Small intestine (tissue), 7 donors: ENCODE results near the gene HINT2. TPM values are rescaled to one million over a fixed set of nuclear protein-coding genes. Genes with fewer than 3 reads are reported as not detected.

Source experiments
- DNase-seq, 2 donors: peaks; one replicate each; pipeline versions ENCODE4 v3.0.0 to v3.0.0-alpha.2; 2013
- FAIRE-seq: peaks from 2 replicates; lab custom pipeline; 2012; peaks lifted over from hg19 to GRCh38; lab: Jason Lieb, UNC
- H3K27ac ChIP-seq, 3 donors: one replicate each; pipeline ENCODE4 v1.5.1; 2013; ENCODE audit warnings: low read length in 2 of 3, mild to moderate bottlenecking in 2 of 3, control low read depth in 1 of 3, inconsistent platforms in 1 of 3, low read depth in 1 of 3, moderate library complexity in 1 of 3
- H3K27me3 ChIP-seq, 3 donors: one replicate each; pipeline ENCODE4 v1.6.1; 2013; ENCODE audit warnings: low read length in 3 of 3, inconsistent platforms in 1 of 3; ENCODE audit not compliant: control insufficient read depth in 3 of 3, insufficient read depth in 3 of 3
- H3K36me3 ChIP-seq, 3 donors: one replicate each; pipeline ENCODE4 v1.6.1; 2013; ENCODE audit warnings: low read length in 3 of 3, inconsistent platforms in 1 of 3, low read depth in 1 of 3, mild to moderate bottlenecking in 1 of 3, moderate library complexity in 1 of 3; ENCODE audit not compliant: control insufficient read depth in 3 of 3, insufficient read depth in 2 of 3
- H3K4me1 ChIP-seq, 3 donors: one replicate each; pipeline ENCODE4 v1.6.1; 2013; ENCODE audit warnings: low read length in 2 of 3, inconsistent platforms in 1 of 3, low read depth in 1 of 3, mild to moderate bottlenecking in 1 of 3, moderate library complexity in 1 of 3; ENCODE audit not compliant: control insufficient read depth in 3 of 3, insufficient read depth in 2 of 3
- H3K4me3 ChIP-seq, 3 donors: one replicate each; pipeline ENCODE4 v1.5.1; 2013; ENCODE audit warnings: low read length in 3 of 3, control low read depth in 1 of 3, inconsistent platforms in 1 of 3, low read depth in 1 of 3, mild to moderate bottlenecking in 1 of 3, moderate library complexity in 1 of 3
- H3K9me3 ChIP-seq, 2 donors: one replicate each; pipeline ENCODE4 v1.6.1; 2013; ENCODE audit warnings: low read depth in 1 of 2, low read length in 1 of 2; ENCODE audit not compliant: control insufficient read depth in 2 of 2, insufficient read depth in 1 of 2
- WGBS, 3 donors: extraction: QIAGEN DNeasy Blood & Tissue Kit; methylation state at CpG; one replicate each; pipeline ENCODE4 v1.1.7; 2013; 5-methylcytosine and 5-hydroxymethylcytosine counted together
- polyA plus RNA-seq, 4 donors: library from polyadenylated mRNA; stranded (reverse) in 3 of 4; unstranded in 1 of 4; fragments of 200-250 nt in 3 of 4; fragments of 120-200 nt in 1 of 4; gene quantifications; one replicate each; pipeline versions ENCODE4 v1.2.1 to v1.2.3, GENCODE V29; 2013
- donor health status: healthy with polysubstance abuse.
- donor health status: control.
- donor health status: control.
- donor health status: Bipolar disorder and iron deficiency.
- donor health status: healthy.

The HINT2 gene
- polyA plus RNA-seq, 4 donors = 34.4 to 138 (median 93.9) TPM

- peak in 1 of 2 donors; percentile 46 for DNase-seq
- 76 to 91% (median 76%) methylated on average over 3 of the region's 3 CpGs for WGBS, 3 donors
These were observed 20.4 kb upstream of the HINT2 start for GRCh38 chr9:35835216-35835632.

GRCh38 chr9:35834260-35835215 lies 19.7 kb upstream of the HINT2 start:
- Histone ChIP-seq H3K27me3 (no peaks in the 10 kb centered on the region), H3K27ac (peak overlapping the region in 2 of 3 donors; percentile 14 to 85), H3K4me1 (peaks cover 3 to 69% (median 4%) of the 10 kb centered on the region in 3 donors), H3K9me3 (no peaks in the 10 kb centered on the region), H3K4me3 (no peak overlapping the region), H3K36me3 (peaks cover 0 to 47% (median 0%) of the 10 kb centered on the region in 3 donors)
- FAIRE-seq (no peak), DNase-seq (no peak)
- WGBS, 3 donors = 75 to 83% (median 82%) methylated on average over 14 of the region's 14 CpGs

More at GRCh38 chr9:35835216-35835632, 20.4 kb upstream of the HINT2 start:
- Histone ChIP-seq H3K27ac (peak overlapping the region in 1 of 3 donors; percentile 12), H3K36me3 (peaks cover 0 to 54% (median 0%) of the 10 kb centered on the region in 3 donors), H3K4me1 (peaks cover 3 to 62% (median 4%) of the 10 kb centered on the region in 3 donors), H3K27me3 (no peaks in the 10 kb centered on the region), H3K4me3 (no peak overlapping the region), H3K9me3 (no peaks in the 10 kb centered on the region)
- FAIRE-seq = no peak

GRCh38 chr9:35832814-35833213 lies 18.0 kb upstream of the HINT2 start:
- WGBS, 3 donors = 65 to 78% (median 70%) methylated on average over 5 of the region's 5 CpGs
- peaks cover 3 to 74% (median 4%) of the 10 kb centered on the region in 3 donors for H3K4me1 ChIP-seq
- FAIRE-seq (no peak), DNase-seq (peak in 1 of 2 donors; percentile 58)
- H3K9me3 ChIP-seq = no peaks in the 10 kb centered on the region
- no peak overlapping the region for H3K4me3 ChIP-seq
- no peaks in the 10 kb centered on the region for H3K27me3 ChIP-seq
- peak overlapping the region in 1 of 3 donors; percentile 85 for H3K27ac ChIP-seq
- peaks cover 0 to 39% (median 0%) of the 10 kb centered on the region in 3 donors for H3K36me3 ChIP-seq

GRCh38 chr9:35831040-35831439 lies 16.2 kb upstream of the HINT2 start:
- FAIRE-seq (no peak), DNase-seq (no peak)
- Histone ChIP-seq H3K27me3 (no peaks in the 10 kb centered on the region), H3K27ac (no peak overlapping the region), H3K4me3 (peak overlapping the region in 1 of 3 donors; percentile 62), H3K9me3 (no peaks in the 10 kb centered on the region), H3K36me3 (peaks cover 0 to 26% (median 0%) of the 10 kb centered on the region in 3 donors), H3K4me1 (peaks cover 3 to 70% (median 4%) of the 10 kb centered on the region in 3 donors)
- WGBS, 3 donors = 80 to 91% (median 90%) methylated on average over 4 of the region's 4 CpGs

- H3K4me1 ChIP-seq = peaks cover 2 to 56% (median 3%) of the 10 kb centered on the region in 3 donors
- DNase-seq (no peak), FAIRE-seq (no peak)
- peak overlapping the region; percentile 62 to 72 (median 68) for H3K4me3 ChIP-seq
- 30 to 36% (median 36%) methylated on average over 2 of the region's 2 CpGs for WGBS, 3 donors
- H3K9me3 ChIP-seq = no peaks in the 10 kb centered on the region
- no peaks in the 10 kb centered on the region for H3K27me3 ChIP-seq
- H3K27ac ChIP-seq = peak overlapping the region; percentile 59 to 95 (median 66)
- peaks cover 0 to 16% (median 0%) of the 10 kb centered on the region in 3 donors for H3K36me3 ChIP-seq
These were observed 14.9 kb upstream of the HINT2 start for GRCh38 chr9:35829764-35830096.

GRCh38 chr9:35829084-35829763 lies 14.4 kb upstream of the HINT2 start, which contains the start of gene TMEM8B:
Gene TMEM8B, plus strand, starts transcription at chr9:35829228. Its CDS starts 220 bp downstream, at chr9:35829448.
- Histone ChIP-seq H3K9me3 (no peaks in the 10 kb centered on the region), H3K36me3 (peaks cover 0 to 11% (median 0%) of the 10 kb centered on the region in 3 donors), H3K27me3 (no peaks in the 10 kb centered on the region), H3K4me3 (peak within 1 kb of the TSS; percentile 62 to 72 (median 68)), H3K4me1 (peaks cover 1 to 51% (median 2%) of the 10 kb centered on the region in 3 donors), H3K27ac (peak within 1 kb of the TSS; percentile 66 to 95 (median 82))
- WGBS, 3 donors = 0 to 2% (median 1%) methylated on average over 21 to 53 of the region's 53 CpGs
- DNase-seq (peak; percentile 93 to 98), FAIRE-seq (no peak)

- Histone ChIP-seq H3K36me3 (peaks cover 0 to 10% (median 0%) of the 10 kb centered on the region in 3 donors), H3K4me3 (peak within 1 kb of the TSS; percentile 62 to 72 (median 68)), H3K27me3 (no peaks in the 10 kb centered on the region), H3K9me3 (no peaks in the 10 kb centered on the region), H3K4me1 (peaks cover 0 to 46% (median 1%) of the 10 kb centered on the region in 3 donors), H3K27ac (peak within 1 kb of the TSS; percentile 66 to 95 (median 82))
- 0 to 1% (median 0%) methylated on average over 20 to 21 of the region's 21 CpGs for WGBS, 3 donors
- FAIRE-seq (no peak), DNase-seq (no peak)
These were observed 13.9 kb upstream of the HINT2 start, which contains the start of gene FAM221B for GRCh38 chr9:35828716-35829083. Gene FAM221B, minus strand, starts transcription at chr9:35828732. Its CDS starts 2,571 bp downstream, at chr9:35826161.

GRCh38 chr9:35827486-35827885 lies 12.6 kb upstream of the HINT2 start:
- Histone ChIP-seq H3K9me3 (no peaks in the 10 kb centered on the region), H3K4me3 (no peak overlapping the region), H3K27me3 (no peaks in the 10 kb centered on the region), H3K36me3 (peaks cover 0 to 3% (median 0%) of the 10 kb centered on the region in 3 donors), H3K27ac (no peak overlapping the region), H3K4me1 (peaks cover 0 to 34% (median 0%) of the 10 kb centered on the region in 3 donors)
- WGBS, 3 donors = 82 to 96% (median 83%) methylated on average over 3 of the region's 3 CpGs
- DNase-seq (no peak), FAIRE-seq (no peak)
